Peyer's patch (tissue), 4 donors: ENCODE data around the gene APOA5. TPM values are rescaled to one million over a fixed set of nuclear protein-coding genes. Genes with fewer than 3 reads are reported as not detected.
"Not testable (repeated sequence)": the region's sequence is repeated elsewhere in the genome, so short reads cannot be mapped to it uniquely, and the experiment has no call there.

Experiments used
- DNase-seq, 3 donors: peaks; one replicate each; pipeline ENCODE4 v3.0.0-alpha.2; 2017 to 2019
- H3K27ac ChIP-seq, 4 donors: fragments of 200-600 bp; sonication (generic); one replicate each; pipeline ENCODE4 v1.5.1; 2016 to 2019
- H3K27me3 ChIP-seq, 2 donors: fragments of 200-600 bp; sonication (generic); one replicate each; pipeline ENCODE4 v1.5.1; 2019
- H3K36me3 ChIP-seq, 3 donors: fragments of 200-600 bp; sonication (generic); one replicate each; pipeline ENCODE4 v1.5.1; 2016 to 2019
- H3K4me1 ChIP-seq, 4 donors: fragments of 200-600 bp; sonication (generic); one replicate each; pipeline ENCODE4 v1.5.1; 2016 to 2019
- H3K4me3 ChIP-seq, 4 donors: fragments of 200-600 bp; sonication (generic); 1 replicate in 3 of 4; 2 replicates in 1 of 4; pipeline ENCODE4 v1.5.1; 2016 to 2019; ENCODE audit warnings: mild to moderate bottlenecking in 1 of 4
- H3K9me3 ChIP-seq, 4 donors: fragments of 200-600 bp; sonication (generic); one replicate each; pipeline ENCODE4 v1.5.1; 2016 to 2019; ENCODE audit warnings: mild to moderate bottlenecking in 1 of 4
- POLR2A ChIP-seq, 2 donors: fragments of 450-650 bp; IDR thresholded peaks; one replicate each; pipeline ENCODE4 v1.5.1; 2017; ENCODE audit warnings: antibody characterized with exemption in 2 of 2, mild to moderate bottlenecking in 2 of 2, moderate library complexity in 2 of 2
- total RNA-seq, 4 donors: library from RNA; depleted of rRNA; stranded (reverse); fragments of >200 nt; gene quantifications; one replicate each; pipeline ENCODE4 v1.1.0, GENCODE V29; 2016
- TF ChIP-seq, protein P1 (sequence below), 6 experiments: fragments of 450-650 bp in 4 of 6; fragments of 200-600 bp in 2 of 6; sonication (generic) in 1 of 6; IDR thresholded peaks; one replicate each; pipeline ENCODE4 v1.5.1; 2017 to 2019; ENCODE audit warnings: antibody characterized with exemption in 6 of 6, mild to moderate bottlenecking in 3 of 6, moderate library complexity in 1 of 6

Gene APOA5
- total RNA-seq, 4 donors from 2014 or later = 2.8 to 3.2 TPM; not detected in 2

DNA sequence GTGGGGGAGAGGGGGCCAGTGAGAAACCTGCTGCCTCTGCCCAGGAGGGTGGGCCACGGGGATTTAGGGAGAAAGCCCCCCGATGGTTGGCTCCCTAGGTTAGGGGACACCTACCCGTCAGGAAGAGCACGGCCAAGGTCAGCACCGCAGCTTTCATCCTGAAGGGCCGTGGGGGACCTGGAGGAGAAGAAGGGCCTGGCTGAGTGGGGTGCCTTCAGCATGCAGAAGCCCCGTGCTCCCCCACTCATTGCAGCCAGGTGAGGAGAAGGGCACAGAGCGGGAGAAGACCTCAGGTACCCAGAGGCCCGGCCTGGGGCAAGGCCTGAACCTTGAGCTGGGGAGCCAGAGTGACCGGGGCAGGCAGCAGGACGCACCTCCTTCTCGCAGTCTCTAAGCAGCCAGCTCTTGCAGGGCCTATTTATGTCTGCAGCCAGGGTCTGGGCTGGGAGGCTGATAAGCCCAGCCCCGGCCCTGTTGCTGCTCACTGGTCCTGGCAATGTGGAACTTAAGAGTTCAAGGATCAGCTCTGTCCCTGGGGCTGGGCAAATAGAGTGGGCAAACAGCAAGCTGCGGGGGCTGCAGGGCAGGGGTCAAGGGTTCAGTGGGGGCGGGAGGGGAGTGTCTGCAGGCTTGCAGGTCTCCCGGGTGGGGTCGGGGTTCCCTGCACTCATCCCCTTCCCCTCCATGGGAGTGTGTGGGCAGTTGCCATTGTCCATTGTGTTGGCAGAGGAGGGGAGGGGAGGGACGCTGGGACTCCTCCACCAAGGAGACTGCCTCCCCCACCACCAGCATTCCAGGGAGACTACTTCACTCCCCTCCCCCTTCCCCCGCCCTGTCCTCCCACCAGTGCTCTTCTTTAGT, 45.8 kb upstream of the APOA5 start, which contains the start of gene APOA1:
TSS of gene APOA1 (minus strand) at position 392 of the 861 bp plus-strand sequence. CDS start at position 157, 235 bp downstream.
- H3K27me3 ChIP-seq = no peaks in the 10 kb centered on the region
- no peaks in the 10 kb centered on the region for H3K9me3 ChIP-seq
- peak in 2 of 3 donors; percentile 60 to 72 for DNase-seq
- H3K36me3 ChIP-seq = no peaks in the 10 kb centered on the region
- peak within 1 kb of the TSS in 2 of 4 donors; percentile 43 to 47 for H3K4me3 ChIP-seq
- TF ChIP-seq, protein P1, sequence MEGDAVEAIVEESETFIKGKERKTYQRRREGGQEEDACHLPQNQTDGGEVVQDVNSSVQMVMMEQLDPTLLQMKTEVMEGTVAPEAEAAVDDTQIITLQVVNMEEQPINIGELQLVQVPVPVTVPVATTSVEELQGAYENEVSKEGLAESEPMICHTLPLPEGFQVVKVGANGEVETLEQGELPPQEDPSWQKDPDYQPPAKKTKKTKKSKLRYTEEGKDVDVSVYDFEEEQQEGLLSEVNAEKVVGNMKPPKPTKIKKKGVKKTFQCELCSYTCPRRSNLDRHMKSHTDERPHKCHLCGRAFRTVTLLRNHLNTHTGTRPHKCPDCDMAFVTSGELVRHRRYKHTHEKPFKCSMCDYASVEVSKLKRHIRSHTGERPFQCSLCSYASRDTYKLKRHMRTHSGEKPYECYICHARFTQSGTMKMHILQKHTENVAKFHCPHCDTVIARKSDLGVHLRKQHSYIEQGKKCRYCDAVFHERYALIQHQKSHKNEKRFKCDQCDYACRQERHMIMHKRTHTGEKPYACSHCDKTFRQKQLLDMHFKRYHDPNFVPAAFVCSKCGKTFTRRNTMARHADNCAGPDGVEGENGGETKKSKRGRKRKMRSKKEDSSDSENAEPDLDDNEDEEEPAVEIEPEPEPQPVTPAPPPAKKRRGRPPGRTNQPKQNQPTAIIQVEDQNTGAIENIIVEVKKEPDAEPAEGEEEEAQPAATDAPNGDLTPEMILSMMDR (IDR thresholded peaks at IDR 0.05) = no peak
- peak; percentile 57 to 59 for TF ChIP-seq POLR2A (IDR thresholded peaks at IDR 0.05)
- H3K4me1 ChIP-seq = peaks cover 0 to 21% (median 6%) of the 10 kb centered on the region in 4 donors
- peak within 1 kb of the TSS in 3 of 4 donors; percentile 45 to 82 (median 76) for H3K27ac ChIP-seq

- no peak for TF ChIP-seq POLR2A (IDR thresholded peaks at IDR 0.05)
- TF ChIP-seq, protein P1 (IDR thresholded peaks at IDR 0.05) = no peak
- peak overlapping the region in 3 of 4 donors; percentile 45 to 82 (median 76) for H3K27ac ChIP-seq
- H3K4me3 ChIP-seq = peak overlapping the region in 2 of 4 donors; percentile 43 to 47
- no peaks in the 10 kb centered on the region for H3K9me3 ChIP-seq
- no peaks in the 10 kb centered on the region for H3K36me3 ChIP-seq
- H3K4me1 ChIP-seq = peaks cover 0 to 21% (median 6%) of the 10 kb centered on the region in 4 donors
- H3K27me3 ChIP-seq = no peaks in the 10 kb centered on the region
- DNase-seq = no peak
Measured at GRCh38 chr11:116836632-116836991, 44.9 kb upstream of the APOA5 start.

DNA sequence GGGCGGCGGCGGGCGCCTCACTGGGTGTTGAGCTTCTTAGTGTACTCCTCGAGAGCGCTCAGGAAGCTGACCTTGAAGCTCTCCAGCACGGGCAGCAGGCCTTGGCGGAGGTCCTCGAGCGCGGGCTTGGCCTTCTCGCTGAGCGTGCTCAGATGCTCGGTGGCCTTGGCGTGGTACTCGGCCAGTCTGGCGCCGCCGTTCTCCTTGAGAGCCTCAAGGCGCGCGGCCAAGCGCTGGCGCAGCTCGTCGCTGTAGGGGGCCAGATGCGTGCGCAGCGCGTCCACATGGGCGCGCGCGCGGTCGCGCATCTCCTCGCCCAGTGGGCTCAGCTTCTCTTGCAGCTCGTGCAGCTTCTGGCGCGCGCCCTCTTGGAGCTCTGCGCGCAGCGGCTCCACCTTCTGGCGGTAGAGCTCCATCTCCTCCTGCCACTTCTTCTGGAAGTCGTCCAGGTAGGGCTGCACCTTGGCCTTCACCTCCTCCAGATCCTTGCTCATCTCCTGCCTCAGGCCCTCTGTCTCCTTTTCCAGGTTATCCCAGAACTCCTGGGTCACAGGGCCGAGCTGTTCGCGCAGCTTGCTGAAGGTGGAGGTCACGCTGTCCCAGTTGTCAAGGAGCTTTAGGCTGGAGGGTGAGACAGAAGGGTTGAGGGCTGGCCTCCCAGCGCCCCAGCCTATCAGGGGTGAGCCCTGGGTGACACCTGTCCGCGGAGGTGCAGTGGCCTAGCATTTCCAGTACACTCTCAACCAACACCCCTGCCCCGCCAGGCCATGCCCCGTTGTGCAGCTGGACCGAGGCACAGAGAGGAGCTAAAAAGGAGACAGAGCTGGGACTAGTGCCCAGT, 44.3 kb upstream of the APOA5 start:
- H3K4me1 ChIP-seq = peaks cover 0 to 21% (median 6%) of the 10 kb centered on the region in 4 donors
- no peaks in the 10 kb centered on the region for H3K36me3 ChIP-seq
- TF ChIP-seq, protein P1 (IDR thresholded peaks at IDR 0.05) = peak in 4 of 6 experiments; percentile 55 to 90 (median 79)
- TF ChIP-seq POLR2A (IDR thresholded peaks at IDR 0.05) = peak in 1 of 2 donors; percentile 7
- H3K27me3 ChIP-seq = no peaks in the 10 kb centered on the region
- H3K27ac ChIP-seq = peak overlapping the region; percentile 45 to 82 (median 68)
- peak; percentile 68 to 93 (median 91) for DNase-seq
- peak overlapping the region; percentile 29 to 51 (median 45) for H3K4me3 ChIP-seq
- no peaks in the 10 kb centered on the region for H3K9me3 ChIP-seq

GRCh38 chr11:116835042-116835772, 43.5 kb upstream of the APOA5 start:
- peak in 1 of 3 donors; percentile 52 for DNase-seq
- peak overlapping the region; percentile 29 to 51 (median 45) for H3K4me3 ChIP-seq
- TF ChIP-seq POLR2A (IDR thresholded peaks at IDR 0.05) = peak in 1 of 2 donors; percentile 0
- TF ChIP-seq, protein P1 (IDR thresholded peaks at IDR 0.05) = no peak
- peak overlapping the region; percentile 45 to 82 (median 68) for H3K27ac ChIP-seq
- no peaks in the 10 kb centered on the region for H3K9me3 ChIP-seq
- peaks cover 0 to 21% (median 6%) of the 10 kb centered on the region in 4 donors for H3K4me1 ChIP-seq
- no peaks in the 10 kb centered on the region for H3K36me3 ChIP-seq
- no peaks in the 10 kb centered on the region for H3K27me3 ChIP-seq

DNA sequence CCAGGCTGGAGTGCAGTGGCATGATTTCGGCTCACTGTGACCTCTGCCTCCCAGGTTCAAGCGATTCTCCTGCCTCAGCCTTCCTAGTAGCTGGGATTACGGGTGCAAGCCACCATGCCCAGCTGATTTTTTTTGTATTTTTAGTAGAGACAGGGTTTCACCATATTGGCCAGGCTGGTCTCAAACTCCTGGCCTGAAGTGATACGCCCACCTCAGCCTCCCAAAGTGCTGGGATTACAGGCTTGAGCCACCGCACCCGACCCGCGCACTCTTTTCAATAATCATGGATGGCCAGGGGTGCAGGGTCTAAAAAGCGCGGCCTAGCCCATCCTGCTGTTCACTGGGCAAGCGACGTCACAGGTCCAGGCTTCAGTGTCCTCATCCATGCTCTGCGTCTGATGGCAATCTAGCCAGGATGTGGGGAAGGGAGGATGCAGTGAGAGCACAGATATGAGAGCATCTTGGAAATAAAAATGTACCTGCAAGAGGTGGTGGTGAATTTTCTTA, 42.9 kb upstream of the APOA5 start:
- H3K4me3 ChIP-seq = not testable (repeated sequence)
- DNase-seq = peak in 1 of 3 donors; percentile 46

More for the DNA sequence above, 42.9 kb upstream of the APOA5 start:
- H3K27ac ChIP-seq = peak overlapping the region in 3 of 4 donors; percentile 45 to 82 (median 76)
- not testable (repeated sequence) for H3K27me3 ChIP-seq, H3K9me3 ChIP-seq, H3K36me3 ChIP-seq
- peaks cover 0 to 21% (median 6%) of the 10 kb centered on the region in 4 donors for H3K4me1 ChIP-seq
